K562 (cell line): ENCODE results near the gene NKAPL. TPM values are rescaled to one million over a fixed set of nuclear protein-coding genes. Genes with fewer than 3 reads are reported as not detected.

ENCODE experiments used
- ELF2 ChIP-seq: fragments of 250-450 bp; sonication (Bioruptor Pico); IDR thresholded peaks from 2 replicates; pipeline ENCODE4 v1.5.0; 2021; ENCODE audit warnings: mild to moderate bottlenecking
- GABPB1 ChIP-seq: sonication (generic); formaldehyde crosslinking; IDR thresholded peaks from 2 replicates; pipeline ENCODE4 v1.8.0; 2022; ENCODE audit warnings: mild to moderate bottlenecking, missing genetic modification reagents
- JUNB ChIP-seq: fragments of 450-650 bp; formaldehyde crosslinking; conservative IDR thresholded peaks from 2 replicates; pipeline ENCODE4 v1.4.0; 2020; ENCODE audit warnings: mild to moderate bottlenecking
- KLF16 ChIP-seq: IDR thresholded peaks from 2 replicates; pipeline ENCODE4 v1.6.1; 2016; ENCODE audit warnings: antibody characterized with exemption
- PHF21A ChIP-seq: fragments of 450-650 bp; IDR thresholded peaks from 2 replicates; pipeline ENCODE4 v1.6.1; 2017; ENCODE audit warnings: low read depth, borderline replicate concordance
- PURB ChIP-seq: sonication (generic); formaldehyde crosslinking; IDR thresholded peaks from 2 replicates; pipeline ENCODE4 v1.9.0; 2021; ENCODE audit warnings: low read depth, mild to moderate bottlenecking, missing genetic modification reagents
- RUNX1 ChIP-seq: sonication (generic); IDR thresholded peaks from 2 replicates; pipeline ENCODE4 v1.6.1; 2016; ENCODE audit warnings: antibody characterized with exemption, low read depth
- SMARCE1 ChIP-seq: fragments of 450-650 bp; IDR thresholded peaks from 2 replicates; pipeline ENCODE4 v1.7.1; 2016; ENCODE audit warnings: mild to moderate bottlenecking
- SMC3 ChIP-seq: conservative IDR thresholded peaks from 2 replicates; pipeline ENCODE4 v1.6.1; 2011; ENCODE audit warnings: low read depth, low read length, improper control_type of control experiment; ENCODE audit not compliant: insufficient read depth
- TGIF2 ChIP-seq: sonication (generic); formaldehyde crosslinking; IDR thresholded peaks from 2 replicates; pipeline ENCODE4 v1.8.1; 2022; ENCODE audit warnings: mild to moderate bottlenecking, missing genetic modification reagents, moderate library complexity
- THRB ChIP-seq: fragments of 450-650 bp; formaldehyde crosslinking; conservative IDR thresholded peaks from 2 replicates; pipeline ENCODE4 v1.4.0; 2022; ENCODE audit warnings: mild to moderate bottlenecking, missing genetic modification characterization
- ZC3H4 ChIP-seq: sonication (generic); formaldehyde crosslinking; IDR thresholded peaks from 2 replicates; pipeline ENCODE4 v1.9.0; 2021; ENCODE audit warnings: missing genetic modification reagents, borderline replicate concordance
- ZKSCAN3 ChIP-seq: fragments of 250-450 bp; sonication (Bioruptor Pico); IDR thresholded peaks from 2 replicates; pipeline ENCODE4 v1.4.0; 2020
- ZNF23 ChIP-seq: fragments of 250-450 bp; sonication (Bioruptor Pico); IDR thresholded peaks from 2 replicates; pipeline ENCODE4 v1.4.0; 2020; ENCODE audit warnings: mild to moderate bottlenecking
- polyA plus RNA-seq, 8 experiments: library from polyadenylated mRNA; depleted of rRNA in 4 of 8; stranded (reverse) in 5 of 8; unstranded in 3 of 8; fragments of >200 nt; fragmentation: Nextera tagmentation in 2 of 8; fragmentation: Illumina TruSeq in 1 of 8; extraction: Ambion mirVana in 2 of 8; extraction: Trizol in 1 of 8; gene quantifications; 2 replicates each; pipeline versions ENCODE4 v1.2.1 to v1.2.3, GENCODE V29; 2011 to 2014; ENCODE audit warnings: inconsistent platforms in 1 of 8, missing spikeins in 1 of 8
- total RNA-seq, 7 experiments: library from RNA; depleted of rRNA in 6 of 7; stranded (reverse); fragments of >200 nt in 6 of 7; fragmentation: Illumina TruSeq in 2 of 7; extraction: Trizol in 2 of 7; gene quantifications; 2 replicates each; pipeline versions ENCODE4 v1.2.1 to v1.2.3, GENCODE V29; 2011 to 2021; ENCODE audit warnings: low replicate concordance in 1 of 7
- TF ChIP-seq, protein P1 (sequence below): sonication (generic); formaldehyde crosslinking; IDR thresholded peaks from 2 replicates; pipeline ENCODE4 v1.8.0; 2022; ENCODE audit warnings: missing genetic modification reagents, mild to moderate bottlenecking, borderline replicate concordance
- TF ChIP-seq, protein P2 (sequence below): sonication (generic); formaldehyde crosslinking; IDR thresholded peaks from 2 replicates; pipeline ENCODE4 v1.4.0; 2020; ENCODE audit warnings: mild to moderate bottlenecking, missing genetic modification reagents
- TF ChIP-seq, protein P3 (sequence below): fragments of 250-450 bp; sonication (Bioruptor Pico); IDR thresholded peaks from 2 replicates; pipeline ENCODE4 v1.4.0; 2020; ENCODE audit warnings: mild to moderate bottlenecking, moderate library complexity

The NKAPL gene
- total and polyA plus RNA-seq, 9 of the 15 experiments (the other 6 are each of a cell fraction or from before 2014, with no cell fraction given): not detected

GRCh38 chr6:28220257-28221133 lies 38.6 kb upstream of the NKAPL start (continued):
- TF ChIP-seq, protein P1, sequence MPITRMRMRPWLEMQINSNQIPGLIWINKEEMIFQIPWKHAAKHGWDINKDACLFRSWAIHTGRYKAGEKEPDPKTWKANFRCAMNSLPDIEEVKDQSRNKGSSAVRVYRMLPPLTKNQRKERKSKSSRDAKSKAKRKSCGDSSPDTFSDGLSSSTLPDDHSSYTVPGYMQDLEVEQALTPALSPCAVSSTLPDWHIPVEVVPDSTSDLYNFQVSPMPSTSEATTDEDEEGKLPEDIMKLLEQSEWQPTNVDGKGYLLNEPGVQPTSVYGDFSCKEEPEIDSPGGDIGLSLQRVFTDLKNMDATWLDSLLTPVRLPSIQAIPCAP: no peak
- no peak for TF ChIP-seq SMC3
- TF ChIP-seq THRB (CRISPR knock-in tag): peak; percentile 96
- TF ChIP-seq PURB (CRISPR knock-in tag): no peak
- TF ChIP-seq RUNX1: no peak
- no peak for TF ChIP-seq TGIF2 (CRISPR knock-in tag)
- no peak for TF ChIP-seq ZNF23 (CRISPR knock-in tag)
- TF ChIP-seq ZC3H4 (CRISPR knock-in tag): no peak
- TF ChIP-seq SMARCE1: peak; percentile 27; the same call in 1 of the 2 replicates
- TF ChIP-seq, protein P2, sequence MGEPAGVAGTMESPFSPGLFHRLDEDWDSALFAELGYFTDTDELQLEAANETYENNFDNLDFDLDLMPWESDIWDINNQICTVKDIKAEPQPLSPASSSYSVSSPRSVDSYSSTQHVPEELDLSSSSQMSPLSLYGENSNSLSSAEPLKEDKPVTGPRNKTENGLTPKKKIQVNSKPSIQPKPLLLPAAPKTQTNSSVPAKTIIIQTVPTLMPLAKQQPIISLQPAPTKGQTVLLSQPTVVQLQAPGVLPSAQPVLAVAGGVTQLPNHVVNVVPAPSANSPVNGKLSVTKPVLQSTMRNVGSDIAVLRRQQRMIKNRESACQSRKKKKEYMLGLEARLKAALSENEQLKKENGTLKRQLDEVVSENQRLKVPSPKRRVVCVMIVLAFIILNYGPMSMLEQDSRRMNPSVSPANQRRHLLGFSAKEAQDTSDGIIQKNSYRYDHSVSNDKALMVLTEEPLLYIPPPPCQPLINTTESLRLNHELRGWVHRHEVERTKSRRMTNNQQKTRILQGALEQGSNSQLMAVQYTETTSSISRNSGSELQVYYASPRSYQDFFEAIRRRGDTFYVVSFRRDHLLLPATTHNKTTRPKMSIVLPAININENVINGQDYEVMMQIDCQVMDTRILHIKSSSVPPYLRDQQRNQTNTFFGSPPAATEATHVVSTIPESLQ (CRISPR knock-in tag): no peak
- no peak for TF ChIP-seq PHF21A
- TF ChIP-seq, protein P3, sequence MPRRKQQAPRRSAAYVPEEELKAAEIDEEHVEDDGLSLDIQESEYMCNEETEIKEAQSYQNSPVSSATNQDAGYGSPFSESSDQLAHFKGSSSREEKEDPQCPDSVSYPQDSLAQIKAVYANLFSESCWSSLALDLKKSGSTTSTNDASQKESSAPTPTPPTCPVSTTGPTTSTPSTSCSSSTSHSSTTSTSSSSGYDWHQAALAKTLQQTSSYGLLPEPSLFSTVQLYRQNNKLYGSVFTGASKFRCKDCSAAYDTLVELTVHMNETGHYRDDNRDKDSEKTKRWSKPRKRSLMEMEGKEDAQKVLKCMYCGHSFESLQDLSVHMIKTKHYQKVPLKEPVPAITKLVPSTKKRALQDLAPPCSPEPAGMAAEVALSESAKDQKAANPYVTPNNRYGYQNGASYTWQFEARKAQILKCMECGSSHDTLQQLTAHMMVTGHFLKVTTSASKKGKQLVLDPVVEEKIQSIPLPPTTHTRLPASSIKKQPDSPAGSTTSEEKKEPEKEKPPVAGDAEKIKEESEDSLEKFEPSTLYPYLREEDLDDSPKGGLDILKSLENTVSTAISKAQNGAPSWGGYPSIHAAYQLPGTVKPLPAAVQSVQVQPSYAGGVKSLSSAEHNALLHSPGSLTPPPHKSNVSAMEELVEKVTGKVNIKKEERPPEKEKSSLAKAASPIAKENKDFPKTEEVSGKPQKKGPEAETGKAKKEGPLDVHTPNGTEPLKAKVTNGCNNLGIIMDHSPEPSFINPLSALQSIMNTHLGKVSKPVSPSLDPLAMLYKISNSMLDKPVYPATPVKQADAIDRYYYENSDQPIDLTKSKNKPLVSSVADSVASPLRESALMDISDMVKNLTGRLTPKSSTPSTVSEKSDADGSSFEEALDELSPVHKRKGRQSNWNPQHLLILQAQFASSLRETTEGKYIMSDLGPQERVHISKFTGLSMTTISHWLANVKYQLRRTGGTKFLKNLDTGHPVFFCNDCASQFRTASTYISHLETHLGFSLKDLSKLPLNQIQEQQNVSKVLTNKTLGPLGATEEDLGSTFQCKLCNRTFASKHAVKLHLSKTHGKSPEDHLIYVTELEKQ (CRISPR knock-in tag): no peak
- TF ChIP-seq GABPB1 (CRISPR knock-in tag): no peak
- TF ChIP-seq ELF2 (CRISPR knock-in tag): no peak
- no peak for TF ChIP-seq ZKSCAN3 (CRISPR knock-in tag)
- TF ChIP-seq JUNB (CRISPR knock-in tag): no peak
- TF ChIP-seq KLF16: no peak
